Measurements from ENCODE around the gene APOBEC3C. TPM values are rescaled to one million over a fixed set of nuclear protein-coding genes. Genes with fewer than 3 reads are reported as not detected.
"Not testable (repeated sequence)": the region's sequence is repeated elsewhere in the genome, so short reads cannot be mapped to it uniquely, and the experiment has no call there.

The APOBEC3C gene
- total RNA-seq, 3 donors from 2014 or later: 6.9 to 9.5 (median 7.0) TPM

DNA sequence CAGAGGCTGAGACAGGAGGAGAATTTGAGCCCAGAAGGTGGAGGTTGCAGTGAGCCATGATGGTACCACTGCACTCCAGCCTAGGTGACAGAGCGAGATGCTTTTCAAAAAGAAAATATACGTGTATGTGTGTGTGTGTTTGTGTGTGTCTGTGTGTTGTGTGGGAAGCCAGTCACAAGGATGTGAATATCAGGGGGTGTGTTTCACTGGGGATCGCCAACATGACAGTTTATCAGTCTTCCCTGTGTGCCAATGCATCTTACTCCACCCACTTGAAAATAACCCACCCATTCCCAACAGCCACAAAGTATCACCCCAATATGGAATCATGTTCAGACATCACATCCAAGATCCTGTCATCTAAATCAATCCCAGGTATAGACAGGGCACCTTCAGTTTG lies 42.3 kb upstream of the APOBEC3C start:
- Histone ChIP-seq H3K27me3 (no peaks in the 10 kb centered on the region), H3K36me3 (no peaks in the 10 kb centered on the region), H3K4me1 (no peaks in the 10 kb centered on the region), H3K4me3 (no peak overlapping the region), H3K27ac (no peak overlapping the region), H3K9me3 (no peaks in the 10 kb centered on the region)
- intact Hi-C loops (cut with DNase I; ENCODE audit: low total_unique reads): no loop called here
- TF ChIP-seq POLR2A (IDR thresholded peaks at IDR 0.05) (no peak), POLR2AphosphoS5 (IDR thresholded peaks at IDR 0.05) (no peak)
- TF ChIP-seq, protein P1, sequence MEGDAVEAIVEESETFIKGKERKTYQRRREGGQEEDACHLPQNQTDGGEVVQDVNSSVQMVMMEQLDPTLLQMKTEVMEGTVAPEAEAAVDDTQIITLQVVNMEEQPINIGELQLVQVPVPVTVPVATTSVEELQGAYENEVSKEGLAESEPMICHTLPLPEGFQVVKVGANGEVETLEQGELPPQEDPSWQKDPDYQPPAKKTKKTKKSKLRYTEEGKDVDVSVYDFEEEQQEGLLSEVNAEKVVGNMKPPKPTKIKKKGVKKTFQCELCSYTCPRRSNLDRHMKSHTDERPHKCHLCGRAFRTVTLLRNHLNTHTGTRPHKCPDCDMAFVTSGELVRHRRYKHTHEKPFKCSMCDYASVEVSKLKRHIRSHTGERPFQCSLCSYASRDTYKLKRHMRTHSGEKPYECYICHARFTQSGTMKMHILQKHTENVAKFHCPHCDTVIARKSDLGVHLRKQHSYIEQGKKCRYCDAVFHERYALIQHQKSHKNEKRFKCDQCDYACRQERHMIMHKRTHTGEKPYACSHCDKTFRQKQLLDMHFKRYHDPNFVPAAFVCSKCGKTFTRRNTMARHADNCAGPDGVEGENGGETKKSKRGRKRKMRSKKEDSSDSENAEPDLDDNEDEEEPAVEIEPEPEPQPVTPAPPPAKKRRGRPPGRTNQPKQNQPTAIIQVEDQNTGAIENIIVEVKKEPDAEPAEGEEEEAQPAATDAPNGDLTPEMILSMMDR (IDR thresholded peaks at IDR 0.05): no peak
- DNase-seq (ENCODE audit: low spot score in 2 of 2): no peak

DNA sequence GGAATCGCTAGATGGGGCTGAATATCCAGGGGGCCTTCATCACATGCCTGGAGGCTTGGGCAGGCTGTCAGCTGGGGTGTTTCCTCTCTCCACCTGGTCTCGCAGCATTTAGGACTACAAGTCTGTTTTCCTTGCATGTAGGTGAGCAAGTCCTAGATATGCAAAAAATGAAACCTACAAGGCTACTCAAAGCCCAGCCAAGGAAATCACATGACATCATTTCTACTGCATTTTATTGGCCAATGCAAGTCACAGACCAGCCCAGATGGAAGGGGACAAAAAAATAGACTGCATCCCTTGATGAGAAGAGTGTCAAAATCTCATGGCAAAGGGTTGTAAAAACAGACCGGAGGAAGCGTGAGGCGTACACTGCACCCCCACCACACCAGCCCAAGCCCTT lies 41.5 kb upstream of the APOBEC3C start:
- TF ChIP-seq POLR2A (IDR thresholded peaks at IDR 0.05): no peak
- no peak for TF ChIP-seq POLR2AphosphoS5 (IDR thresholded peaks at IDR 0.05)
- TF ChIP-seq, protein P1 (IDR thresholded peaks at IDR 0.05): no peak
- H3K4me1 ChIP-seq: no peaks in the 10 kb centered on the region
- H3K4me3 ChIP-seq: no peak overlapping the region
- no peak for DNase-seq (ENCODE audit: low spot score in 2 of 2)
- intact Hi-C loops (cut with DNase I; ENCODE audit: low total_unique reads): no loop called here
- no peaks in the 10 kb centered on the region for H3K27me3 ChIP-seq
- H3K36me3 ChIP-seq: no peaks in the 10 kb centered on the region
- H3K9me3 ChIP-seq: no peaks in the 10 kb centered on the region
- no peak overlapping the region for H3K27ac ChIP-seq

DNA sequence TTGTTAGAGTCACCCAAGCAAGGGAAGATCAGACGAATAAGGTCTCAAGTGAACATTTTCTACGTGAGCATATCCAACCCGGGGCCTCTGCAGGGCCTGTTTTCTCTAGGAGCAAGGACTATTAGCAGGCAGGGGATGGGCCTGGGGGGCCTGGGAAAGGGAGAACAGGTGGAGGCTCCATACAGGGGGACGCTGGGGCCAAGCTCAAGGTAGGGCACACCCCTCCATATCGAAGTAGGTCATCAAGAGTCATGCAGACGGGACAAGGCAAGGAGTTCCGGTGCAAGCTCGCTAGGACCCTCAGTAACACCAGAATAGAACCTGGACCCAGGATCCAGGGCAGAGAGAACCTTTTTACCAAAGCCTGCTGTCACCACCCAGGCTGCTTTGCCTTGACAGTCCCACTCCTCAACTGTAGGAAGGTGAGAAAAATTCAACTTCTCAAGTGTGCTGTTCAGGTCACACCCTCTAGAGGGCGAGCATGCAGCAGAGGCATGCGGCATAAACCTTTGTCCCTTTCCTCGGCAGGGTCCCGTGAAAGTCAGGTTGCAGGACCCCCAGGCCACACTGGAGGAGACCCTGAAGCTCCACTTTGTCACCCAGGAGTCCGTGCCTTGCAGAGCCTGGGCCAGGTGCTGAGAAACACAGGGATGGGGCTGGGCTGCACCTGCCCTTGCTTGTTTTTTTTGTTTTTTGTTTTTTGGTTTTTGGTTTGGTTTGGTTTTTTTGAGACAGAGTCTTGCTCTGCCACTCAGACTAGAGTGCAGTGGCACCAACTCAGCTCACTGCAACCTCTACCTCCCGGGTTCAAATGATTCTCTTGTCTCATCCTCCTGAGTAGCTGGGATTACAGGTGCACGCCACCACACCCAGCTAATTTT lies 40.5 kb upstream of the APOBEC3C start:
- H3K36me3 ChIP-seq: no peaks in the 10 kb centered on the region
- H3K4me3 ChIP-seq: no peak overlapping the region
- intact Hi-C loops (cut with DNase I; ENCODE audit: low total_unique reads): no loop called here
- TF ChIP-seq POLR2AphosphoS5 (IDR thresholded peaks at IDR 0.05) (no peak), POLR2A (IDR thresholded peaks at IDR 0.05) (no peak)
- TF ChIP-seq, protein P1 (IDR thresholded peaks at IDR 0.05): peak in 2 of 3 donors; percentile 39 to 68
- H3K4me1 ChIP-seq: no peaks in the 10 kb centered on the region
- no peak for DNase-seq (ENCODE audit: low spot score in 2 of 2)
- no peaks in the 10 kb centered on the region for H3K27me3 ChIP-seq
- H3K27ac ChIP-seq: no peak overlapping the region
- H3K9me3 ChIP-seq: no peaks in the 10 kb centered on the region

DNA sequence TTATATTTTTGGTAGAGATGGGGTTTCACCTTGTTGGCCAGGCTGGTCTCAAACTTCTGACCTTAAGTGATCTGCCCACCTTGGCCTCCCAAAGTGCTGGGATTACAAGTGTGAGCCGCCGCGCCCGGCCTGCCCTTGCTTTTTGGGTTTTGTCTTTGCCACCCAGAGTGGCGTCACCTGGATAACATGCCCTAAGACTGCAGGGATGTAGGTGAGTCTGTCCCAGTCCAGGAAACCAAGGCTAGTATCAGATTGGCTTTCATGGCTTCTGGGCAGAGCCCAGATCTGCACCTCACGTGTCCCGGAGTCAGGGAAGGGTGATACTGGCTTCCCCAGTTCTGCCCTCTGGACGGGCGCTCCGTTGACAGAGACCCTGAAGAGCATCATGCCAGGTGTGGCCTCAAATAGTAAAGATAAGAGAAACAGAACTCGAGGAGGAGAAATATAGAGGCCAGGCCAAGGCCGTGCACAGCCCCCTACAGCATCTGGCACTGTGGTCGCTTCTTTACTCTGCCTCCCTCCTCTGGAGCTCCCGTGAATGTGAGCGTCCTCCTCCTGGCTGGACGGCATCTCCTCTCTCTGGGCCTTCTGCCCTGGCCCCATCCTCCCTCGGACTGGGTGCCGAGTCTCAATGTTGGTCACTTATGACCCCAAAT lies 39.8 kb upstream of the APOBEC3C start:
- TF ChIP-seq, protein P1 (IDR thresholded peaks at IDR 0.05): no peak
- TF ChIP-seq POLR2AphosphoS5 (IDR thresholded peaks at IDR 0.05) (no peak), POLR2A (IDR thresholded peaks at IDR 0.05) (no peak)
- no peaks in the 10 kb centered on the region for H3K9me3 ChIP-seq
- intact Hi-C loops (cut with DNase I; ENCODE audit: low total_unique reads): no loop called here
- no peaks in the 10 kb centered on the region for H3K4me1 ChIP-seq
- H3K4me3 ChIP-seq: no peak overlapping the region
- H3K27me3 ChIP-seq: no peaks in the 10 kb centered on the region
- no peak overlapping the region for H3K27ac ChIP-seq
- no peak for DNase-seq (ENCODE audit: low spot score in 2 of 2)
- no peaks in the 10 kb centered on the region for H3K36me3 ChIP-seq

DNA sequence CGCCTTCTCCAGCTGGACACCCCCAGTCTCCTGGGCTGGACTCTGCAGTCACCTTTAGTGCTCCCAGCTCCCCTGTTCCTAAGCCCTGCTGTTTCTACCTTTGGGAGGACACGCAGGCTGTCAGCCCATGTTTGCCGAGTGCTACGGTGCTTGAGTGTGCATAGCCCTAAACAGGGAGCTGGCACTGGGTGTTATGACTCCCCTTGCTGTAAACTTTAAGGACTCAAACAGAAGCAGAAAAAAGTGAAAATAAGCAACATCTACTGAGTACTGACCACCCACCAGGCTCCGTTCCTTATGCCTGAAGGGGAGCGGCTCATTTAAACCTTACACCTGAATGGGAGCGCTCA lies 39.3 kb upstream of the APOBEC3C start:
- H3K4me1 ChIP-seq: no peaks in the 10 kb centered on the region
- no peaks in the 10 kb centered on the region for H3K27me3 ChIP-seq
- DNase-seq (ENCODE audit: low spot score in 2 of 2): no peak
- H3K9me3 ChIP-seq: no peaks in the 10 kb centered on the region
- no peak overlapping the region for H3K4me3 ChIP-seq
- TF ChIP-seq POLR2A (IDR thresholded peaks at IDR 0.05): no peak
- H3K36me3 ChIP-seq: no peaks in the 10 kb centered on the region
- no peak overlapping the region for H3K27ac ChIP-seq
- intact Hi-C loops (cut with DNase I; ENCODE audit: low total_unique reads): no loop called here

DNA sequence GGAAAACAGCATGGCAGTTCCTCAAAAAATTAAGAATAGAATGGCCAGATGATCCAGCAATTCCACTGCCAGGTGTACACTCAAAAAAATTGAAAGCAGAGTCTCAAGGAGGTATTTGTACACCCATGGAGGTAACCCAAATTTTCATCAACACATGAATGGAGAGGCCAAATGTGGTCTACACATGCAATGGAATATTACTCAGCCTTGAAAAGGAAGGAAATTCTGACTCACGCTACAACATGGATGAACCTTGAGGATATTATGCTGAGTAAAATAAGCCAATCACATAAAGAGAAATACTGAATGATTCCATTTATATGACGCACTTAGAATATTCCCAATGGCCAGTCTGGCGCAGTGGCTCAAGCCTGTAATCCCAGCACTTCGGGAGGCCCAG lies 36.8 kb upstream of the APOBEC3C start:
- H3K9me3 ChIP-seq; intact Hi-C loops (cut with DNase I; ENCODE audit: low total_unique reads); H3K4me1 ChIP-seq; H3K36me3 ChIP-seq; H3K27me3 ChIP-seq; H3K27ac ChIP-seq; H3K4me3 ChIP-seq; DNase-seq (ENCODE audit: low spot score in 2 of 2): not testable (repeated sequence)

DNA sequence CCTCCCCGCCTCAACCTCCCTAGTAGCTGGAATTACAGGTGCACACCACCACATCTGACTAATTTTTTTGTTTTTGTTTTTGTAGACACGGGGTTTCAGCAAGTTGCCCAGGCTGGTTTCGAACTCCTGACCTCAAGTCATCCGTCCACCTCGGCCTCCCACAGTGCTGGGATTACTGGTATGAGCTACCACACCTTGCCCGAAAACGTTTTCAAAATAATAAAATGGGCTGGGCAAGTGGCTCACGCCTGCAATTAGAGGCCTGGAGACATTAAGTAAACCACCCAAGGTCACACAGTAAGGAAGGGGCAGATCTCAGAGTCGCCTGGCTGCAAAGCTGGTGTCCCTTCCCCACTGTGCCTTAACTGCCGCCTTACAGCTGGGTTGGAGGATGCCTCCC lies 33.5 kb upstream of the APOBEC3C start:
- not testable (repeated sequence) for H3K27ac ChIP-seq; H3K4me3 ChIP-seq; DNase-seq (ENCODE audit: low spot score in 2 of 2); H3K4me1 ChIP-seq; H3K27me3 ChIP-seq; H3K36me3 ChIP-seq; H3K9me3 ChIP-seq
- intact Hi-C loops (cut with DNase I; ENCODE audit: low total_unique reads): loop anchor here (10.0 kb wide), 1 partner anchor 116 kb away; no protein-coding TSS in a partner anchor
